Upper lobe of right lung (tissue), 1 donor: ENCODE measurements around the gene DIRAS2. TPM values are rescaled to one million over a fixed set of nuclear protein-coding genes. Genes with fewer than 3 reads are reported as not detected.

Experiments used
- ATAC-seq: fragments of 200-7000 bp; cut with Tn5 transposase; one replicate; pipeline ENCODE4 v1.9.1; 2020; ENCODE audit warnings: mild to moderate bottlenecking, moderate library complexity
- DNase-seq: peaks from one replicate; pipeline ENCODE4 v3.0.0-alpha.2; 2020
- H3K27ac ChIP-seq: fragments of 200-600 bp; one replicate; pipeline ENCODE4 v1.8.0; 2022
- H3K27me3 ChIP-seq: fragments of 200-600 bp; one replicate; pipeline ENCODE4 v1.8.0; 2022; ENCODE audit warnings: mild to moderate bottlenecking
- H3K36me3 ChIP-seq: fragments of 200-600 bp; one replicate; pipeline ENCODE4 v1.8.0; 2022
- H3K4me1 ChIP-seq: fragments of 200-600 bp; one replicate; pipeline ENCODE4 v1.8.0; 2022
- H3K4me3 ChIP-seq: fragments of 200-600 bp; one replicate; pipeline ENCODE4 v1.8.0; 2022; ENCODE audit warnings: mild to moderate bottlenecking
- H3K9me3 ChIP-seq: fragments of 200-600 bp; one replicate; pipeline ENCODE4 v1.8.0; 2022
- CTCF ChIP-seq: fragments of 200-600 bp; IDR thresholded peaks from one replicate; pipeline ENCODE4 v1.8.0; 2022; ENCODE audit warnings: antibody characterized with exemption
- intact Hi-C: fragments of 100-400 bp; cut with DNase I; formaldehyde crosslinking; loops from one replicate; pipeline ENCODE4 v1.11.0; 2022
- total RNA-seq: library from RNA; stranded (reverse); fragmentation: NEBNext Ultra II Directional; extraction: Animal tissue kit (Norgen Biotek cat#: 25700); gene quantifications from one replicate; pipeline ENCODE4 v1.2.1, GENCODE V29; 2021
- donor health status: DM: no; HTN: yes; CAD: no; lungs with severe emphysema.

The DIRAS2 gene
- total RNA-seq, 1 donor from 2014 or later: not detected

DNA sequence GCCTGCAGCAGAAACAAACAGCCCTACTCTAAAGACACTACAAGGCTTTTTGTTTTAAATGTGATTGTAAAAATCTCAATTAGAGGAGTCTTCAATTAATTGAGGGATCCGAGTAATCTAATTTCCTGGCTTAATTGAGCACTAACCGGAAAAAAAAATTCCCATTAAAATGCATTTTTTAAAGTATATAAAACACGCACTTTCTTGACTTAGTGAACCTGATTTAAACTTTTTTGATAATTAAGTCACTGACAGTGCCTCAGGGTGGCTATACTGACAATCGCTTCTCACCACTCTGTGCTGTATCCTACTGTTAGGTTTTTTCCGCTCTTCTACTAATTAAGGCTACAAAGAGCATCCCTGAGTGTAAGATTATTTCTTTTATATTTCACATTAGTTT, 44.4 kb downstream of the DIRAS2 start:
- no peaks in the 10 kb centered on the region for H3K9me3 ChIP-seq
- H3K4me1 ChIP-seq: no peaks in the 10 kb centered on the region
- intact Hi-C loops: no loop called here
- ATAC-seq: no peak
- H3K36me3 ChIP-seq: no peaks in the 10 kb centered on the region
- H3K4me3 ChIP-seq: no peak overlapping the region
- H3K27me3 ChIP-seq: peaks cover 6% of the 10 kb centered on the region
- DNase-seq: no peak
- no peak overlapping the region for H3K27ac ChIP-seq
- no peak for TF ChIP-seq CTCF

DNA sequence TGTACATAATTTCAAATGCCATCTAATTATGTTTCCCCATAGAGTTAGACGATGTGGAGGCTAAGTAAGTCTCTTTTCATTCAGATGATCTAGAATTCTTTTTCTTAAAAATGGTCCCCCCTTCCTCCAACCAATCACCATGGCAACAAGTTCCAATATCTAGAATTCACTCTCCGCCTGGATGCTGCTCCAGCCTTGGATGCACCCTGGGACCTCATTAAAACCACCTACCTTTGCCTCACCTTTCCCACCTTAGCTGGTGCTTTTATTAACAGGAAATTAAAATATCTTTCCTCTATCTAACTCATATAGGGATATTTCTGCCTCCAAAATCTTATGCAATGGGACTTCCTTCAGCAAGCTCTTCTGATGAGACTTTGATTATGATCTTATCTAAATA, 49.0 kb downstream of the DIRAS2 start:
- no peak overlapping the region for H3K27ac ChIP-seq
- intact Hi-C loops: no loop called here
- DNase-seq (no peak), ATAC-seq (no peak)
- TF ChIP-seq CTCF: no peak
- H3K4me3 ChIP-seq: no peak overlapping the region
- no peaks in the 10 kb centered on the region for H3K4me1 ChIP-seq
- no peaks in the 10 kb centered on the region for H3K9me3 ChIP-seq
- H3K36me3 ChIP-seq: no peaks in the 10 kb centered on the region
- H3K27me3 ChIP-seq: no peaks in the 10 kb centered on the region

DNA sequence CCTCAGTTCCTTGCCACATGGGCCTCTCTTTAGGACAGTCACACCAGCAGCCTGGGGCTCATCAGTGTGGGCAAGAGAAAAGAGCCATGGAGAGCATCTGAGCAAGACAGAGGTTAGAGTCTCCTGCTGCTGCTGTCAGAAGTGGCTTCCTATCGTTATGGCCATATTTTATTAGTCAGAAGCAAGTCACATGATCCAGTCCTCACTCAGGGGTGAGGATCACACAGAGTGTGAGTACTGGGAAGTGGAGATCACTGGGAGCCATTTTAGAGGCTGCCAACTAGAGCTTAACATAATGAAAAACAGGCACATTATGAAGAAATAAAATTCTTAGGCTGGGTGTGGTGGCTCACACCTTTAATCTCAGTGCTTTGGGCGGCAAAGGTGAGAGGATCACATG, 62.0 kb downstream of the DIRAS2 start:
- no peaks in the 10 kb centered on the region for H3K27me3 ChIP-seq
- no peak overlapping the region for H3K27ac ChIP-seq
- no peak overlapping the region for H3K4me3 ChIP-seq
- H3K4me1 ChIP-seq: no peaks in the 10 kb centered on the region
- ATAC-seq (no peak), DNase-seq (no peak)
- no peaks in the 10 kb centered on the region for H3K36me3 ChIP-seq
- intact Hi-C loops: no loop called here
- no peaks in the 10 kb centered on the region for H3K9me3 ChIP-seq
- TF ChIP-seq CTCF: no peak

DNA sequence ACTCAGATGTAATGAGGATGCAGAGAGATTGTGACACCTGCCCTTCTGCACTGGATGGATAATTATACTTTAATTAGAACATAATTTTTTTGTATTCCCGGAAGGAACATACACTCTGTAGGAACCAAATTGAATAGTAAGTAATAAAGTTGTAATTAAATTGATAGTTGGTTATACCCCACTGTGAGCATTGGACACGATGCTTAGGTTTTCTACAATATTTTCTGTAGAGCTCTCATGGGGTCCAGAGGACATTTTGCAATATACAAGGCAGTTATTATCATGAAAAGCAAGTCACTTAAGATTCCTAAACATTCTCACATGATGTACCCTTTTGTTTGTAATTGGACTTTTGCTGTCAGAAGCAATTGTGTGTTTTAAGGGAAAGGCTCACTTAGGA, 63.4 kb downstream of the DIRAS2 start:
- no peak overlapping the region for H3K4me3 ChIP-seq
- no peak overlapping the region for H3K27ac ChIP-seq
- no peaks in the 10 kb centered on the region for H3K4me1 ChIP-seq
- DNase-seq (no peak), ATAC-seq (no peak)
- TF ChIP-seq CTCF: no peak
- no peaks in the 10 kb centered on the region for H3K36me3 ChIP-seq
- no peaks in the 10 kb centered on the region for H3K9me3 ChIP-seq
- H3K27me3 ChIP-seq: no peaks in the 10 kb centered on the region
- intact Hi-C loops: no loop called here

GRCh38 chr9:90578126-90578815, 64.4 kb downstream of the DIRAS2 start:
- no peaks in the 10 kb centered on the region for H3K27me3 ChIP-seq
- no peaks in the 10 kb centered on the region for H3K9me3 ChIP-seq
- intact Hi-C loops: no loop called here
- H3K27ac ChIP-seq: no peak overlapping the region
- DNase-seq: no peak
- no peaks in the 10 kb centered on the region for H3K36me3 ChIP-seq
- TF ChIP-seq CTCF: no peak
- no peak for ATAC-seq
- no peak overlapping the region for H3K4me3 ChIP-seq
- H3K4me1 ChIP-seq: no peaks in the 10 kb centered on the region

DNA sequence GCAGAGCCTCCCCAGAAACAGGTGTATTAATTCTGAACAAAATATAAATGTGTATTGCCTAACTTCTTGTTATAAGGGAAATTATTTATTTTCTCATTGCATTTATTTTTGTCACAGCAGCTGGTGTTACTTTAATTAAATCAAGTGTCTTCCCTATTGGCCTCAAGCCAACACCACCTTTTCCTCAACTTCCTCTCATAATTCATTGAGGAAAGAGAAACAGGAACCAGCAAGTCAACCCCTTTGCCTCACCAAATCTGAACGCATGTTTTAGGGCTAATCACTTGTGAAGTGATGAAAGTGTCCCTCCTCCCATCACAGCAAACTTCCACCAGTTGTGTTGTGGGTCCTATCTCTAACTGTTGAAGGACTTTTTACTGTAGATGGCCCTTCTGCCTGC, 73.1 kb downstream of the DIRAS2 start:
- Histone ChIP-seq H3K4me3 (no peak overlapping the region), H3K4me1 (no peaks in the 10 kb centered on the region), H3K9me3 (no peaks in the 10 kb centered on the region), H3K36me3 (no peaks in the 10 kb centered on the region), H3K27me3 (no peaks in the 10 kb centered on the region), H3K27ac (no peak overlapping the region)
- intact Hi-C loops: no loop called here
- no peak for TF ChIP-seq CTCF
- no peak for ATAC-seq
- DNase-seq: no peak
